ENCODE data around the gene CACNA1A. TPM values are rescaled to one million over a fixed set of nuclear protein-coding genes. Genes with fewer than 3 reads are reported as not detected.

CACNA1A gene
- total RNA-seq, 2 experiments from 2014 or later = 0.30 to 0.45 TPM

DNA sequence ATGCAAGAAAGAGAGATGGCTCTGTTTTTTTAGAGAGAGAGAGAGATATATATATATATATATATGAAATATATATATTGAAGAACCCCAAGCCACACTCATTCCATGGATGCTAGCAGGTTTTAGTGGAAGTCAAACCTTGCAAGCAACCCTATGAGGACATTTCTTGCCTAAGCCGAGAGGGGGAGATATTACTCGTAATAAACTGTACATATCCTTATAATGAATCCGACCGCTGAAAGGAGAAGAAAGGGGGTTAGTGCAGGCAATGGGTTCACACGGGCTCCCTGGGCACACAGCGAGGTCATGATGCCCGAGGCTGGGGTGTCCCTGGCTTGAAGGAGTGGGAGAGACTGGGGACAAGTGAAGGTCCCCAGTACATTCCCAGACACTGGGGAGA, 277.7 kb downstream of the CACNA1A start:
- no peaks in the 10 kb centered on the region for H3K9me3 Mint-ChIP-seq
- no peaks in the 10 kb centered on the region for H3K4me1 Mint-ChIP-seq (ENCODE audit: low read depth)
- H3K27ac Mint-ChIP-seq = no peak overlapping the region
- TF ChIP-seq, protein P1, sequence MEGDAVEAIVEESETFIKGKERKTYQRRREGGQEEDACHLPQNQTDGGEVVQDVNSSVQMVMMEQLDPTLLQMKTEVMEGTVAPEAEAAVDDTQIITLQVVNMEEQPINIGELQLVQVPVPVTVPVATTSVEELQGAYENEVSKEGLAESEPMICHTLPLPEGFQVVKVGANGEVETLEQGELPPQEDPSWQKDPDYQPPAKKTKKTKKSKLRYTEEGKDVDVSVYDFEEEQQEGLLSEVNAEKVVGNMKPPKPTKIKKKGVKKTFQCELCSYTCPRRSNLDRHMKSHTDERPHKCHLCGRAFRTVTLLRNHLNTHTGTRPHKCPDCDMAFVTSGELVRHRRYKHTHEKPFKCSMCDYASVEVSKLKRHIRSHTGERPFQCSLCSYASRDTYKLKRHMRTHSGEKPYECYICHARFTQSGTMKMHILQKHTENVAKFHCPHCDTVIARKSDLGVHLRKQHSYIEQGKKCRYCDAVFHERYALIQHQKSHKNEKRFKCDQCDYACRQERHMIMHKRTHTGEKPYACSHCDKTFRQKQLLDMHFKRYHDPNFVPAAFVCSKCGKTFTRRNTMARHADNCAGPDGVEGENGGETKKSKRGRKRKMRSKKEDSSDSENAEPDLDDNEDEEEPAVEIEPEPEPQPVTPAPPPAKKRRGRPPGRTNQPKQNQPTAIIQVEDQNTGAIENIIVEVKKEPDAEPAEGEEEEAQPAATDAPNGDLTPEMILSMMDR (IDR thresholded peaks at IDR 0.05) = no peak
- H3K27ac ChIP-seq (ENCODE audit: low read depth in 1 of 2, low read length in 2 of 2) = no peak overlapping the region
- DNase-seq (no peak), ATAC-seq (ENCODE audit: poor library complexity) (no peak)
- peaks cover 5% of the 10 kb centered on the region for H3K27me3 Mint-ChIP-seq
- no peak overlapping the region for H3K4me3 ChIP-seq (ENCODE audit: low read length)
- intact Hi-C loops (cut with DNase I, micrococcal nuclease) = no loop called here
- H3K4me1 ChIP-seq (ENCODE audit: insufficient read depth, low read length) = no peaks in the 10 kb centered on the region
- POLR2A ChIA-PET = no interaction called here
- H3K4me3 Mint-ChIP-seq = no peak overlapping the region
- CTCF ChIA-PET = no interaction called here
- no peaks in the 10 kb centered on the region for H3K9me3 ChIP-seq (ENCODE audit: control insufficient read depth in 1 of 2, insufficient read depth in 1 of 2, low read length in 2 of 2)
- no peaks in the 10 kb centered on the region for H3K36me3 ChIP-seq (ENCODE audit: insufficient read depth, low read length)
- no peaks in the 10 kb centered on the region for H3K36me3 Mint-ChIP-seq (ENCODE audit: low read depth)
- no peaks in the 10 kb centered on the region for H3K27me3 ChIP-seq (ENCODE audit: control insufficient read depth in 1 of 2, insufficient read depth in 2 of 2, low read length in 2 of 2)

DNA sequence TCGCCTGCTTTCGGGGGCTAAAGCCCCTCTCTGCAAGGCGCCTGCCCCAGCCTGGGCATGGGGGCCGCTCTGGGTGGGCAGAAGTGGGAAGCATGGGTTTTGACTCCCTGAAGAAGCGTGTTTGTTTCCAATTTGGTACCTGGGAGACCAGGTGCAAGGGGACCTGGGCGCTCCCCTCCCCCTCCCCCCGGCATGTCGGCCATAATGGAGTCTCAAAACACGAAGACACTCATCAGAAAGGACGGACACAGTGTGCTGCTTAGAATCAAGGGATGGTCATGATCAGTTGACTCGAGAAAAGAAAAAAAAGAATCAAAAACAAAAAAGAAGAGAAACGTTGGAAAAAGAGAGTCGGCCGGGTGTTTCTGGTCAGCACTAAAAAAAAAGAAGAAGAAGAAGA, 279.3 kb downstream of the CACNA1A start:
- intact Hi-C loops (cut with DNase I, micrococcal nuclease) = no loop called here
- Mint-ChIP-seq H3K36me3 (ENCODE audit: low read depth) (no peaks in the 10 kb centered on the region), H3K27ac (no peak overlapping the region), H3K9me3 (no peaks in the 10 kb centered on the region), H3K27me3 (peaks cover 5% of the 10 kb centered on the region), H3K4me3 (no peak overlapping the region), H3K4me1 (ENCODE audit: low read depth) (no peaks in the 10 kb centered on the region)
- Histone ChIP-seq H3K27me3 (ENCODE audit: control insufficient read depth in 1 of 2, insufficient read depth in 2 of 2, low read length in 2 of 2) (no peaks in the 10 kb centered on the region), H3K4me1 (ENCODE audit: insufficient read depth, low read length) (no peaks in the 10 kb centered on the region), H3K4me3 (ENCODE audit: low read length) (no peak overlapping the region), H3K36me3 (ENCODE audit: insufficient read depth, low read length) (no peaks in the 10 kb centered on the region), H3K9me3 (ENCODE audit: control insufficient read depth in 1 of 2, insufficient read depth in 1 of 2, low read length in 2 of 2) (no peaks in the 10 kb centered on the region), H3K27ac (ENCODE audit: low read depth in 1 of 2, low read length in 2 of 2) (no peak overlapping the region)
- ChIA-PET POLR2A (no interaction called here), CTCF (no interaction called here)
- DNase-seq (no peak), ATAC-seq (ENCODE audit: poor library complexity) (no peak)
- TF ChIP-seq, protein P1 (IDR thresholded peaks at IDR 0.05) = no peak

DNA sequence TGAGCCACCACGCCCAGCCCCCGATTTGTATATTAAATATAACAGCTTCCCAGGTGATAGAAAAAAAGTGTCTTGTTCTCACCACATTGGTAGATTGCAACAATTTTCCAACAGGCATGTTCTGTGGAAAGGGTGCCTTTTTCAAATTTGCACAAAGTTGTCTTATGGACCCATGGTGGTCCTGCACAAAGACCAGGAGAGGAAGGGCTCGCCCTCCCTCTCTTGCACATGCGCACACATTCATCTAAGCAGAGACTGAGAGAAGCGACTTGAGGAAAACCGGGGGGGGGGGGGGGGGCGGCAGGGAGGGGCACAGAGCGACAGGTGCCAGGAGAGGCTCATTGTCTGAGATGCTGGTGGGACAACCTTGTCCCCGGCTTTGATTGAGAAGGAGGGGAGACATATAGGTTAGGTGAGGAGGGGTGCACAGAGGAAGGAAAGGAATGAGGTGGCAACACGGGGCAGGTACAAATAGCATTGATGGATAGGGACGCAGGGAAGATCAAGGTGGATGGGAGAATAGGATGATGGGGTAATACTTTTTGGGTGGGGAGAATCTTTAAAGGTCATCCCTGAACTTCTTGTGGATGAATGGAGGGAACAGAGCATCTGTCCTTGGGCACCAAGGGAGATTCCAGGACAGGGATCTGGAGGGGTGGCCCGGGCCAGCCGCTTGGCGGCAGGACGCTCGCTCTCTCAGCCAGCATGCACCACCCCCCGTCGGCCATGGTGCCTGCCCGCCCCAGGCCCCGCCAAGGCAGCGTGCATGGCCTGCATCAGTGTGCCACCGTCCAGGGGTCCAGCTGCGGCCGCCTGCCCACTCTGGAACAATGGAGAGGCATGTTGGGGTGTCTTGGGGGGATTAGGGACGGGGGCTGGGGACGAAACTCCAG, 280.1 kb downstream of the CACNA1A start:
- Mint-ChIP-seq H3K9me3 (no peaks in the 10 kb centered on the region), H3K4me3 (no peak overlapping the region), H3K4me1 (ENCODE audit: low read depth) (no peaks in the 10 kb centered on the region), H3K27me3 (peaks cover 5% of the 10 kb centered on the region), H3K36me3 (ENCODE audit: low read depth) (no peaks in the 10 kb centered on the region), H3K27ac (no peak overlapping the region)
- CTCF ChIA-PET = no interaction called here
- DNase-seq = no peak
- ATAC-seq (ENCODE audit: poor library complexity) = no peak
- POLR2A ChIA-PET = no interaction called here
- H3K4me3 ChIP-seq (ENCODE audit: low read length) = no peak overlapping the region
- no peaks in the 10 kb centered on the region for H3K36me3 ChIP-seq (ENCODE audit: insufficient read depth, low read length)
- intact Hi-C loops (cut with DNase I, micrococcal nuclease) = no loop called here
- no peak overlapping the region for H3K27ac ChIP-seq (ENCODE audit: low read depth in 1 of 2, low read length in 2 of 2)
- H3K27me3 ChIP-seq (ENCODE audit: control insufficient read depth in 1 of 2, insufficient read depth in 2 of 2, low read length in 2 of 2) = no peaks in the 10 kb centered on the region
- TF ChIP-seq, protein P1 (IDR thresholded peaks at IDR 0.05) = no peak
- no peaks in the 10 kb centered on the region for H3K4me1 ChIP-seq (ENCODE audit: insufficient read depth, low read length)
- H3K9me3 ChIP-seq (ENCODE audit: control insufficient read depth in 1 of 2, insufficient read depth in 1 of 2, low read length in 2 of 2) = no peaks in the 10 kb centered on the region
